DMS53 treated with DMSO at 0.1 percent for 48 hours (cell line): Measurements from ENCODE around the gene SMPD2.

Experiments used
- DNase-seq: peaks from one replicate; lab custom pipeline; 2025; ENCODE audit not compliant: unreplicated experiment; lab: John Stamatoyannopoulos, UW

The SMPD2 gene

GRCh38 chr6:109446072-109446471, 5.5 kb downstream of the SMPD2 start:
- no peak for DNase-seq

- DNase-seq: no peak
Observed at GRCh38 chr6:109446541-109446940, 6.0 kb downstream of the SMPD2 start.

GRCh38 chr6:109447087-109447486, 6.6 kb downstream of the SMPD2 start:
- no peak for DNase-seq

DNA sequence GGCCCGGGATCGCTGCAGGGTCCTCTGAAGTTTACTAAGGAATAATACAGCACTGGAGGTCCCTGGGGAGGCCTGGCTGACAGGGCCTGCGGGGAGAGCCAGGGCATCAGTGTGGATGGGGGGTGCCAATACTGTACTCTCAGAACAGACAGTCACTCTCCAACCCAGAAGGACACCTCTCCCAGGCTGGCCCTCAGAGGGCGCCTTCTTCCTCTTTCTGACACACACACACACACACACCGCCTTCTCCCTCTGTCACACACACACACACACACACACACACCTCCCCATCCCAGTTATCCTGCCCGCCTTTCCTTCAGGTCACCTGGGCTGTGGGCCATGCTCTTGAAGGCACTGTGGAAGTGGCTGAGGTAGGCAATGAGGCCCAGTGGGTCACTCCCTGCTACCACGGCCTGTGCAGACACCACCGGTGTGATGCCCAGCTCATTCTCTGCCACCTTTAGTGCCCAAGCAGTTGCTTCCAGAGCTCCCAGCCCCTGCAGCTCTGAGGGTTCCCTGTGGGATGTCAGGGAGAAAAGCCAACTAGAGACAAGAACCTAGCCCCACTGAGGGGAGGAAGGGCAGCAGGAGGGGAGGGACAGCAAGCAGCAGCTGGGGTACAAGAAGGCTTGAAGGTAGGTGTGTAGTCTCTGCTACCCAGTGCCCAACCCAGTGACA, 7.5 kb downstream of the SMPD2 start:
- DNase-seq: no peak

DNA sequence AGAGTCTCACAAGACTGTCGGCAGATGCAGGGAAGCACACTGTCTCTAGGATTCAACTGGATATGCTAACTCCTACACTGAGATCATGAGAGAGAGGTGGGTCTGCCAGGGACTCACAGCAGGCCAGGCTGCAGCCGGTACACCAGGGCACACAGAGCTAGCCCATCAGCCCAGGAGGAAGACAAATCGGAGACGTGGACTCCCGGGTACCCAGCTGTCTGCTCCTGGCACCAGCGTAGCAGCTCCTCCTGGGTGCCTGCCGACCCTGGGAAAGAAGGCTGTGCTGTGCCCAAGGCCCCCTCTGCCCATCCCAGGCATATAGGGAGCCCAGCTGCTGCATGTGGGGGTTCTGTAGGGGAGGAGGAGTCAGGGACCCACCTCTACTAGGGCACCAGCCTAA, 8.1 kb downstream of the SMPD2 start:
- DNase-seq: no peak

DNA sequence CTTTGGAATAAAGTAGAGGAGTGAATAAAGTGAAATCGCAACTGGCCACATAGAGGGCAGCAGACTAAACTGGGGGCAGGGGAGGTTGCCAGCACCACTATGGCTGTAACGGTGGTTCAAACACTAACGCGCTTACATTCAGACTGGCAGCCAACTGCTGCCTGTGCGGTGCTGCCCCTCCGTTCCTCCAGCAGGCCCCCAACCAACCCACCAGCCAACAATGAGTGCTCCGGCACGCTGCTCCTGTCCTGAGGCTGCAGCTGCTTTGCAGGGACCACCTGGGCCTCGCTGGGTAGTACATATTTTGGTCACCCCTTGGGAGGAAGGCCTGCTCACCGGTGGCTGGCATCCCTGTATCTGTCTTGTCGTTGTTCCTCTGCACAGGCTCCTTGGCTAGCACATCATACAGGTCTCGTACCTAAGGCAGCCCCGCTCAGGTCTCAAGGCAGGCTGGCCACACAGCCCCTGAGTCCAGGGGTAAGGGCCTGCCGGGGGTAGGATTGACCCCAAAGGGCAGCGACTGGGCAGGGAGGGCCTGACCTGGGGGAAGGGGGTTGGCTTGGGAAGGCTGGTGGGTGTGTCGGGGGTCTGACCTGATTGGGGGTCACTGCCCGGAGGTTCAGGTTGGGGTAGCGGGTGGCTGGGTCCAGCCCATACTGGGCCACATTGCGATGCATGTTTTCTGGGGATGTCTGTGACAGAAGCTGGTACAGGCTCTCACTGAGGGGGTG, 8.7 kb downstream of the SMPD2 start:
- DNase-seq: no peak

- DNase-seq: no peak
Observed at GRCh38 chr6:109449795-109450673, 9.5 kb downstream of the SMPD2 start.

GRCh38 chr6:109450801-109451200, 10.3 kb downstream of the SMPD2 start:
- no peak for DNase-seq

DNA sequence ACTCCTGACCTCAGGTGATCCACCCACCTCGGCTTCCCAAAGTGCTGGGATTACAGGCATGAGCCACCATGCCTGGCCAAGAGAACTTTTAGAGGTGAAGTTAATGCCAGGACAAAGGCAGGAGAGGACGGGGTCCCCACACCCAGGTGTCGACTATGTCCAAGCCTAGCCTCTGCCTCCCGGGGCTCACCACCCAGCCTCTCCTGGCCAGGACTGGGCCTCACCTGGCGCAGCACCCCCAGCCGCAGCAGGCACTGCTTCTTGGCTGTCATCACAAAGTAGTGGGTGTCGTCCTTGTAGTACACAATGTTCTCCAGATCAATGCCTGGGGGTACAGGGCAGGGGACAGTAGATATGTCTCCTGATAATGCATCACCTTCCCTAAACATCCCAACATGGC, 10.9 kb downstream of the SMPD2 start:
- DNase-seq: no peak

GRCh38 chr6:109452181-109452580, 11.7 kb downstream of the SMPD2 start:
- no peak for DNase-seq

DNA sequence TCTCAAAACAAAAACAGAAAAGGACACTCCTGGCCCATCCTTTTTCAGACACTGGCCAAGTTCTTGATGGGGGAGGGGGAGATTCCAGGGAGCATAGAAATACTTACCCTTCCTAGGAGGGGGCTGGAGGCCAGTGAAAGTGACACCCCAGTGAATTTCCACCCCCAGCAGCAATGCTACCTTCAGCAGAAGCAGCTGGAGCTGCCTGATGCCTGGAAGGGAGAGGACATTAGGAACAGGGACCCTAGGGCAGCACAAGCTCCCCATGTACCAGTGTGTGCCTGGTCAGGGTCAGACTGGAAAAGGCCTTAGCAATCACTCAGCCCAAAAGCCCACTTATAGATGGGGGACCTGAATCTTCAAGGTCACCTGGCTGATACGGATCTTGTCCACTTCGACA, 12.6 kb downstream of the SMPD2 start:
- DNase-seq: no peak

GRCh38 chr6:109453594-109454495, 13.3 kb downstream of the SMPD2 start:
- no peak for DNase-seq

DNA sequence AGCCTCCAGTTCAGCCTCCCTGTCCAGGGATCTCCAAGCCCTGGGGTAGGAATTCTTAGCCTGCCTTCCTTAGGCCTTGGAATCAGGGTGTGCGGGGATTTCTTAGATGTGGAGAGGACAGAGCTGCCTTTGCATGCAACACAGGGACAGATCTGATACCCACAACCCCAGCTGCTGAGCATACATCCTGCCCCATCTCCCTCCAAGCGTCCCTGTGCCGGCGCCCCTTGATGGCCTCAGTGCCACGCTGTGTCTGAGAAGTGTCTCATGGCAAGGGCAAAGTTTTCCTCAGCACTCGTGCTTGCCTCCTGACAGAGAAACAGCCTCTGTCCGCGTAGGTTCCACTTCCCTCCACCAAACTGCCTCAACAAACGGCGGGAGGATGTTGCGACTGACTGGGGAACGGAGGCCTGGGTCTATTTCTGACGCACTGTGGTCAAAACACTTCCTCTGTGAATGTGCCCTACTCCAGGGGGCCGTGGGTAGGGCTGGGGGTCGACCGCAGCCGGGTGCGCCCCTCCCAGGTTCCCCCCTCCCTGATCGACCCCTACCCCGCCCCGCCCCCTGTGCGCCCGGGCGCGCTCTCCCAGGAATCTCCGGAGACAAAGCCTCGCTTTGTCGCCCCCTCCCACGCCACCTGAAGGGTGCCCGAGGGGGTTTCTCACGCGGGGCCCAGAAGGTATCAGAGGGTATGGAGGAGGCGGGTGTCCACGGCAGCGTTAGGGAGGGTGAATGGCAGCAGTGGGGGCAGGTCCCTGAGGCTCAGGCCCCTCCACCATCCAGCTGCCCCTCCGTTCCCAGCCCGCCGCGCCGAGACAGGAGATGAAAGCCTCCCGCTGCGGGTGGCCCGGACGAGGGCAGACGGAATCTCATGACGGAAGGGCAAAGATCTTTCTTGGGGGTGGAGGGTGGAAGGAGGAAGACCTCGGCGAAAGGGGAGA, 14.2 kb downstream of the SMPD2 start:
- no peak for DNase-seq

- no peak for DNase-seq
Observed at GRCh38 chr6:109455437-109456110, 15.1 kb downstream of the SMPD2 start, which contains the start of gene MICAL1. TSS of gene MICAL1 (minus strand) at chr6:109455772. CDS start at chr6:109454196, 1,576 bp downstream.

DNA sequence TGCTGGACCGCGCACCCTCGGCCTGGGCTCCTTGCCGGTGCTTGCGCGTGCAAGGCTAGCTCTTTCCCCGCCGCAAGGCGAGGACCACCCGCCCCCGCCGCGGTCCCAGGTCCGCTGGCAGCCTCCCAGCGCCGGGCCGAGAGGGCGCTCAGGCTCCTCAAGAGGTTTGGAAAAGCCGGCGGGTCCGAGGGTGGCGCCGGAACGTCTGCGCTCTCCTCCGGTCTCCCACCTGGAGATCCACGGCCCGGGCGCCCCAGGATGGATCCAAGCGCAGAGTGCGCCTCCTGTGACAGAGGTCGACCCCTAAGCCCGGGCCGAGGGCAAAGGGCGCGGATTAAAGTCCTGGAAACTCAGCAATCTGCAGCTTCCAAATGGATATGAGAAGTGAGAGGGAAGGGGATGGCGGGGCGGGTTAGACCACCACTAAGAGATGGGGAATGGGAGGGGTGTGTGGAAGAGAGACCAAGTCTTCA, 15.6 kb downstream of the SMPD2 start:
- no peak for DNase-seq

GRCh38 chr6:109456710-109457561, 16.4 kb downstream of the SMPD2 start:
- DNase-seq: no peak

- DNase-seq: no peak
Observed at GRCh38 chr6:109457562-109457996, 17.1 kb downstream of the SMPD2 start.
